NCI-H226 (cell line): Measurements from ENCODE around the gene FTH1.
"Not testable (repeated sequence)": the region's sequence is repeated elsewhere in the genome, so short reads cannot be mapped to it uniquely, and the experiment has no call there.

Experiments
- DNase-seq: peaks from one replicate; pipeline ENCODE4 v3.0.0-alpha.2; 2015

The FTH1 gene

DNA sequence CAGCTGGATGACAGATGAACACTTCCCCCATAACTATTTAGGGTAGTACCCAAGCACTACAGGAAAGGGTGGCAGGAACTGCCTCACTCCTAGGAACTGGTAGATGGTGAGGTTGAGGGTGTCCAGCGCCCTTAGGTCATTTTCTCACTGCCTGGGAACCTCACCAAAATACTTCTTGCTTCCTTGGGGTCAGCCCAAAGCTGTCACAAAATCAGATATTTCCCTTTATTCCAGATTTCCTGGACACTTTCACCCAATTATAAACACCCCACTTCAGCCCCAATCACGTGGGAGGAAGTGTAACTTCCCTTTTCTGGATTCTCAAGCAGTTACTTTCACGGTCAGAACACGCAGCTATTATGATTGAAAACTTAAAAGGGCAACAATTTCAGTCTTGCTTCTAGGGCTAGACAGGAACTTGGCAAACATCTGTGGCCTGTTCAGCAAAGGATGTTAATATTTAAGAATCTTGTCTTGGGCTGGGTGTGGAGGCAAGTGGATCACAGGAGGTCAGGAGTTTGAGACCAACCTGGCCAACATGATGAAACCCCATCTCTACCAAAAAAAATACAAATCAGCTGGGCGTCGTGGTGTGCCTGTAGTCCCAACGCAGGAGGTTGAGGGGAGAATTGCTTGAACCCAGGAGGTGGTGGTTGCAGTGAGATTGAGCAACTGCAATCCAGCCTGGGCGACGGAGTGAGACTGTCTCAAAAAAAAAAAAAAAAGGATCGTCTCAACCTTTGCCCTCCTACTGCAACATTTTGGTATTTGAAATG lies 4.0 kb downstream of the FTH1 start:
- no peak for DNase-seq

DNA sequence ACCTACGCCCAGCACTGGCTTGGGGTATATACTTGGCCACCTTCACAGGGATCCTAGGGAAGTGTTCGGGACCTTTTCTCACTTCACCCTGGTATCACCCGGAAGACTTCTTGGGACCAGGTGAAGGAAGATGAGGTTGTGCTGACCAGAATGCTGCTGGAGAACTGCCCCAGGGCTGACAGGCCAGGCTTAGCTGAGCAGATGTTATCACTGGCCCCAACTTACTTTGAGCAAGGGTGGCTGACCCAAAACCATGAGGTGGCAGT lies 4.5 kb downstream of the FTH1 start:
- no peak for DNase-seq

- DNase-seq = no peak
Measured at GRCh38 chr11:61962213-61963015, 5.0 kb downstream of the FTH1 start.

DNA sequence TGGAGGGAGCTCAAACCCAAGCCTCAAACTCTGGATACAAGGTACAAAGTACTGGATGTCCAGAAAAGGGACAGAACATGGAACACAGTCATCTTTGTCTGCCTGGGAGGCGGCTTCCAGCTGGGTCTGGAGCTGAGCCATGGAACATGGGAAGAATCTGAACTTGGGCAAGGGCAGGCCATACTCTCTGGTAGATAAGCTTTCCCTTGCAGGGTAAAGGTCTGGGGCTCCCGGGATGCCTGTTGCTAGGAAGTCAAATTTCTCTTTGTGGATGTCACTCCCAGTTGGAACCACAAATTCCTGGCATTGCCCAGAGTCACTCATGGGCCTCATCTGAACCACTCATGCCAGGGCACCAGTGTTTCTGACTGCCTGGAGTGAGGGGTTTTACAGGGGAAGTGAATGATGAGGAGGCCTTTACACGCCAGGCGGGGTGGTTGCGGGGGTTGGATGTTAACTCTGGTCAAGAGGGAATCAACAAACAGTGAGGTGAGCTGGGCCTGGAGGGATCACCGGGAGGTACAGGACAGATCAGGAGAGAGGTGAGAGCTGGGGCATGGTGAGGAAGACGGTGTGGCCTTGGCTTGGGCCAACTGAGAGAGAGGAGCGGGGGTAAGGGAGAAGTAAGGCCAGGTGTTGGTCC lies 5.7 kb downstream of the FTH1 start:
- DNase-seq = peak; percentile 46

GRCh38 chr11:61960532-61960931 lies 6.9 kb downstream of the FTH1 start:
- no peak for DNase-seq

GRCh38 chr11:61959678-61960077 lies 7.8 kb downstream of the FTH1 start:
- DNase-seq = no peak

GRCh38 chr11:61959114-61959513 lies 8.3 kb downstream of the FTH1 start:
- DNase-seq = peak; percentile 39

DNA sequence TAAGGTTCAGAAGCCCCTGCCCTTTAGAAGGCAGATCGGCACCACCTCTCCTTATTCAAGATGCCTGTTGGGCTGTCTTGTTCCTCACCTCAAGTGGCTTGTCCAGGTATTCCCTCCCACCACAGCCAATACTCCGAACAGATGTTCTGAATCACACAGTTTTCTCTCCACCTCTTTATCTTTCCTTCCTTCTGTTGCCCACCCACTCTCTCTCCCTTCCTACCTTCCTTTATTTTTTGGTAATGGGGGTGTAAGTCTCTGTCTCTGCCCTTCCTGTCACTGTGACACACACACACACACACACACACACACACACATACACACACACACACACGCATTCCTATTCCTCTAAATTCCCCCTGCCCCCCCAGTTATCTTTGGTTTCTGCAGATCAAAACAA lies 8.8 kb downstream of the FTH1 start:
- no peak for DNase-seq

DNA sequence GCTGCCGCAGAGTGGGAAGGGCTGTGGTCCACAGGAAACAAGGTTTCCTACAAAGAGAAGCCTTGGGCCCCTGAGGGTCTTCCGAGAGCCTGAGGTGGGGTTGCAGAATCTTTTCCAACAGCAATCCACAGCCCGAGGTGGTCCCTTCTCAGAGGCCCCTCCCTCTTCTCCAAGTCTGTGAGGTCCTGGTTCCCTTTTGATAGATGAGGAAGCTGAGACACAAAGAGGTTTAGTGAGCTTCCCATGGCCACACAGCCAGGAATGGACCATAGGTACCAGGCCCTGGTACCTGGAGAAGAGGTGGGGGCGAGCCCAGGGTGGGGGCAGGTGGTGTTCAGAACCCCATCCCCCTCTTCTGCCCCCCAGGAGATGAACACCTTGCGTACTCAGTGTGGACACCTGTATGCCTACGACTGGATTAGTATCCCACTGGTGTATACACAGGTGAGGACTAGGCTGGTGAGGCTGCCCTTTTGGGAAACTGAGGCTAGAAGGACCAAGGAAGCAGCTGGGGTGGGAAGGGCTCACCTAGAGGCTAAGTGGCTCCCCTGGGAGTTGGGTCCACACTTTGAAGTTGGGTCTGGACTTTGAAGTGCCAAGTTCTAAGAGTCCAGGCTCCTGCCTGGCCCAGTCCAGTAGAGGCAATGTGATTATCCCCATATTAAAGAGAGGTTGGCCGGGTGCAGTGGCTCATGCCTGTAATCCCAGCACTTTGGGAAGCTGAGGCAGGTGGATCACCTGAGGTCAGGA lies 10.2 kb downstream of the FTH1 start:
- DNase-seq = no peak

GRCh38 chr11:61956191-61957020 lies 11.0 kb downstream of the FTH1 start:
- no peak for DNase-seq

- no peak for DNase-seq
Measured at GRCh38 chr11:61955422-61956135, 11.9 kb downstream of the FTH1 start.

DNA sequence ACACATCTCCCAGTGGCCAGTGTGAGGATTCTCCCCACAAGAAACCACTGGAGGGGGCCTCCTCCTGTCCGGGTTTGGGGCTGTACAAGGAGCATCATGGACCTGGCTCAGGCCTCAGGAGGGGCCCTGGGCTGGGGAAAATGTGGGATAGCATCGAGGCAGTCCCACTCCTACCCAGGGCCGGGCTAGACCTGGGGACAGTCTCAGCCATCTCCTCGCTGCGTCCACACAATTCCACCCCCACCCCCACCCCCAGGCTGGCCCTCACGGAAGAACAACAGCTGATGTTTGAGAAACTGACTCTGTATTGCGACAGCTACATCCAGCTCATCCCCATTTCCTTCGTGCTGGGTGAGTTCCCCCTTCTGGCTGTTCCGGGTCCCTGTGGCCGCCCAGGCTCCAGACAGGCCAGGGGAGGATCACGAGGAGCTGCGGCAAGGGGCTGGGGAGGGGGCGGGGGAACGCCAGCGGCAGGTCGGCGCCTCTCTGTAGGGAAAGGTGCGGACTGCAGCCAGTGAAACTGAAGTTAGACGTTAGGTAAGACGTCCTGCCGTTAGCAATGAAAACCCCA lies 12.5 kb downstream of the FTH1 start:
- no peak for DNase-seq

- no peak for DNase-seq
Measured at GRCh38 chr11:61954106-61954850, 13.2 kb downstream of the FTH1 start.

DNA sequence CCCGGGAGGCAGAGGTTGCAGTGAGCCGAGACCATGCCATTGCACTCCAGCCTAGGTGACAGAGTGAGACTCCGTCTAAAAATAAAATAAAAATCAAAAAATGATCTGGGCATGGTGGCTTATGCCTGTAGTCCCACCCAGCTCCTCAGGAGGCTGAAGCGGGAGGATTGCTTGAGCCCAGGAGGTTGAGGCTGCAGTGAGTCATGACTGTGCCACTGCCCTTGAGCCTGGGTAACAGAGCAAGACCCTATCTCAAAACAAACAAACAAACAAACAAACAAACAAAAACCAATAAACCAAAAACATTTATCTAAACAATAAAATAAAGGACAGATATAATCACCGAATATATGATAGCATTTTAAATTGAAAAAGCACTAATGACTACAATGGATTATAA lies 13.8 kb downstream of the FTH1 start:
- DNase-seq = not testable (repeated sequence)

GRCh38 chr11:61952882-61953281 lies 14.6 kb downstream of the FTH1 start:
- DNase-seq = no peak

- no peak for DNase-seq
Measured at GRCh38 chr11:61951484-61952135, 15.8 kb downstream of the FTH1 start.

GRCh38 chr11:61950035-61950547 lies 17.3 kb downstream of the FTH1 start, which contains the start of gene BEST1:
BEST1 (plus strand) TSS chr11:61950351; CDS start chr11:61951807, 1,456 bp downstream.
- DNase-seq = no peak

GRCh38 chr11:61949169-61950034 lies 18.0 kb downstream of the FTH1 start:
- peak; percentile 91 for DNase-seq

- DNase-seq = no peak
Measured at GRCh38 chr11:61948505-61948904, 18.9 kb downstream of the FTH1 start.
